Glomerular endothelial cell (primary cell): ENCODE measurements around the gene GAK. TPM values are rescaled to one million over a fixed set of nuclear protein-coding genes. Genes with fewer than 3 reads are reported as not detected.
"Not testable (repeated sequence)": the region's sequence is repeated elsewhere in the genome, so short reads cannot be mapped to it uniquely, and the experiment has no call there.

ENCODE experiments used
- DNase-seq: peaks from one replicate; pipeline ENCODE4 v3.0.0-alpha.2; 2011; ENCODE audit warnings: low read depth, low spot score; ENCODE audit errors: extremely low read depth
- total RNA-seq: library from RNA; depleted of rRNA; stranded (reverse); fragments of >200 nt; gene quantifications from 2 replicates; pipeline ENCODE4 v1.2.3, GENCODE V29; 2015

GAK gene
- total RNA-seq, 1 donor from 2014 or later = 176 TPM

- no peak for DNase-seq
Measured at GRCh38 chr4:953574-953915, 21.4 kb upstream of the GAK start.

DNA sequence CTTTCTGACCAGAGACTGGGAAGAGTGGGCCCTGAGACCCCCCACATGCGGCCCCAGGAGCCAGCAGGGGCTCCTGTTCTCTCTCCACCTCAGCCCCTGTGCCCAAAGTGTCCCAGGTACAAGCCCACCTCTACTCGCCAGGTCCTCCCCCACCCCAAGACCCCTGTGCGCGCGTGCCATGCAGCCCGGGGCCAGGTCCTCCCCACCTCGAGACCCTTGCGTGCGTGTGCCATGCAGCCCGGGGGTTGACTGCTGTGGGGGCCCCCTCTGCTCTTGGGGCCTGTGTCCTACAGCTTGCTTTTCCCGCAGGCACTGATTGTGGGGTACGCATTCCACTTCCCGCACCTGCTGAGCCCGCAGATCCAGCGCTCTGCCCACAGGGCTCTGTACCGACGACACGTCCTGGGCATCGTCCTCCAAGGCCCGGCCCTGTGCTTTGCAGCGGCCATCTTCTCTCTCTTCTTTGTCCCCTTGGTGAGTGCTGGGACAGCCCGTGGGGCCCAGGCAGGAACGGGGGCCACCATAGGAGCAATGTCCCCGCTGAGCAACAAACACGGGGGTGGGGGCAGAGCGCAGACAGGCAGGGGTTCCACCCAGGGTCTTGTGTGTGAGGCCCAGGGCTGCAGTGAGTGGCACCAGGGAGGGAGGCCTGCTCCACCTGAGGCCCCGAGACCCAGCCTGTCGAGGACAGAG is 20.9 kb upstream of the GAK start:
- no peak for DNase-seq

DNA sequence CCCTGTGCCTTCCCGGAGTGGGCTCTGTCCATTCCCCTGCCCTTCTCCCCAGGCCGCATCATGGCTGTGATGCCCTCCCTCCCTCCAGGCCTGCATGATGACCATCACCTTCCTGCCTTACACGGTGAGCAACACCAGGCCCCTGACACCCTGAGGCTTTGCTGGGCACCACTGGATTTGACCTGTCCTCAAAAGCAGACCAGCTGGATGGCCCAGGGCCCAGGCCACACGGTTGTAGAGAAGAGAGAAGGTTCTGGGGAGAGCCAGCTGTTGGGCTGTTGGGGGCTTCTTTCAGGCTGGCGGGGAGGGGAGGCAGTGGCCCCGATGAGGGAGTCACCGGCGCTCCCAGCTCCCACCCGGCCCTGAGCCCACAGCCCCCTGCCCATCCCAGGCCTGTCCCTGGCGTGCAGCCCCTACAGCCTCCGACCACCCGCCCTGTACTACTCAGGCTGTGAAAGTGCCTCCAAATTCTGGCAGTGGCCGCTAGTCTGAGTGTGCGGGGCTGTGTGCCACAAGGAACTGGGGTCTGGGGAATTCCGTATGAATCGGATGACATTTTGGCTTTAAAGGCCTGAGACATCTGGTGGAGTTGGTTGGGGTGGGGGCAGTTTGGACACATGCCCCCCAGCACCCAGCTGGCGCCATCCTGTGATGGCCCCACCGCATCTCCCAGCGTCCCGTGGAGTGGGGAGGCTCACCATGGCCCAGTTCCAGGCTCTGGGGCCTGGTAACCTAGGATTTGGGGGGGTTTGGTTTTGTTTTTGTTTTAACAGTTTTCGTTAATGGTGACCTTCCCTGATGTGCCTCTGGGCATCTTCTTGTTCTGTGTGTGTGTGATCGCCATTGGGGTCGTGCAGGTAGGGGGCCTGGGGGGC is 19.7 kb upstream of the GAK start:
- no peak for DNase-seq

DNA sequence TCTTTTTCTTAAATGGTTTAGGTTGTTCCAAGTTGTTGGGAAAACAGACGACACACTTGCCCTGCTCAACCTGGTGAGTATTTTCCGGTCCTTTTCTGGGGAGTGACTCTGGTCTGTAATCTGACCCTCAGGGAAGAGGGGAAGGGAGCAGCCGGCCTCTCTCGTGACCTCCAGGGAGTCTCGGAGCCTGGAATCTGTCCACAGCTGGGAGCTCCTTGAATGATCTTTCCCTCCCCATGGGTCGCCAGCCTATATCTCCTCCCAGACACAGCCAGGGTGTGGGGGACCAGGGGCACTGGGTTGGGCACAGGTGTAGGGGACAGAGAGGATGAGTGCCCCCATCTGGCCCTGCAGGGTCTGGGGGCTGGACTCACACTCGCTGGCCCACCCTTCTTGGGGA is 19.1 kb upstream of the GAK start:
- no peak for DNase-seq

DNA sequence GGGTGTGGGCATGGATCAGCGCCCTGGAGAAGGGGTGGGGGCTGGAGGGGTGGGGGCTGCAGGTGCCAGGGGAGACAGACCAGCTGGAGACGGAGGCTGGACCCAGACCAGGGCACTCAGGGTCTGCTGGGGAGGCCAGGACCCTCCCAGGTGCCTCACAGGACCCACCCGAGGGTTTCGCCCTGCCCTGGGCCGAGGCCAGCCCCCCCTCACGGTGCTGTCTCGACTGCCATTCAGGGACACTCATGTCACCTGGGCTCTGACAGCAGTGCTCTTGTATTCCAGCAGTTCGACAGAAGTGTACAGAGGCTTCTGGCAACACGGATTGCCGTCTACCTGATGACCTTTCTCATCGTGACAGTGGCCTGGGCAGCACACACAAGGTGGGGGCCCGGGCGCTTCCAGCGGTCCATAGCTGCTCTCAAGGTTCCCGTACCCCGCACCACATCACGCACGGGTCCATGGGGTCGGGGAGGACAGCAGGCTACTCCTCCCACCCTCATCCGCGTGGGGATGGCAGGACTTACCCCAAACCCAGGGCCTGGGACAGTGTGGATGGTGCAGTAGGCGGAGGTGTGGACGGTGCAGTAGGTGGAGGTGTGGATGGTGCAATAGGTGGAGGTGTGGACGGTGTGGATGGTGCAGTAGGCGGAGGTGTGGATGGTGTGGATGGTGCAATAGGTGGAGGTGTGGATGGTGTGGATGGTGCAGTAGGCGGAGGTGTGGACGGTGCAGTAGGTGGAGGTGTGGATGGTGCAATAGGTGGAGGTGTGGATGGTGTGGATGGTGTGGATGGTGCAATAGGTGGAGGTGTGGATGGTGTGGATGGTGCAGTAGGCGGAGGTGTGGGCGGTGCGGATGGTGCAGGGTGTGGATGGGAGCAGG is 18.3 kb upstream of the GAK start:
- DNase-seq = no peak

GRCh38 chr4:949656-950055 is 17.5 kb upstream of the GAK start:
- DNase-seq = no peak

DNA sequence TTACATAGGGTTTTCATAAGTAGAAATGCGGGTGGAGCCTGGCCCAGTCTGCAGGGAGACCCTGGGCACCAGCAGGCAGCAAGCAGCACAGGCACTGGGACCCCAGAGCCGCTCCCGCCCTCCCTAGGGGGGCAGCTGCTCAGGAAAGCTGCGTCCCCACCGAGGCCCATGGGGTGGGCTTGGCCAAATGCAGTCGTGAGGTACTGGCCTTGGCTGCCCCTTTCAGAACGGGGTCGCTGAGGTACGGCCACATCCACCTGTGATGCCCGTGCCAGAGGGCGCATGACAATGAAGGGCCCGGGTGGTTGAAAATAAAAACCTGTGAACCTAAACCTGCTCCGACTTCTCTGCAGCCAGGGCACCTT is 16.8 kb upstream of the GAK start:
- no peak for DNase-seq

- no peak for DNase-seq
Measured at GRCh38 chr4:948101-948935, 16.2 kb upstream of the GAK start.

DNA sequence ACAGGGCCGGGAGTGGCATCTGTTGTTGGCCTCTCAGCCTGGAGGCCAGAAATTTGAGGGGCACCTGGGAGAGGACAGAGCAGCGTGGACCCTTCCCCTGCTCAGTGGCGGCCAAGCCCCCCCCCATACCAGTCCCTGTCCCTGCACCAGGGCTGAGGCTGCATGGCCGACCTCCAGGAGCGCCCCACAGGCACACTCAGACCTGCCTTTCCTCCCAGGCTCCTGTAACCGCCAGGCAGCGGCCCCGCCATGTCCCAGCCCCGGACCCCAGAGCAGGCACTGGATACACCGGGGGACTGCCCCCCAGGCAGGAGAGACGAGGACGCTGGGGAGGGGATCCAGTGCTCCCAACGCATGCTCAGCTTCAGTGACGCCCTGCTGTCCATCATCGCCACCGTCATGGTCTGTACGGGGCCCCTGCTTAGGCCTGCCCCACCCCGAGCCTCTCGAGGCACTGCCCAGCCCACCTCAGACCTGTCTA is 15.4 kb upstream of the GAK start:
- no peak for DNase-seq

DNA sequence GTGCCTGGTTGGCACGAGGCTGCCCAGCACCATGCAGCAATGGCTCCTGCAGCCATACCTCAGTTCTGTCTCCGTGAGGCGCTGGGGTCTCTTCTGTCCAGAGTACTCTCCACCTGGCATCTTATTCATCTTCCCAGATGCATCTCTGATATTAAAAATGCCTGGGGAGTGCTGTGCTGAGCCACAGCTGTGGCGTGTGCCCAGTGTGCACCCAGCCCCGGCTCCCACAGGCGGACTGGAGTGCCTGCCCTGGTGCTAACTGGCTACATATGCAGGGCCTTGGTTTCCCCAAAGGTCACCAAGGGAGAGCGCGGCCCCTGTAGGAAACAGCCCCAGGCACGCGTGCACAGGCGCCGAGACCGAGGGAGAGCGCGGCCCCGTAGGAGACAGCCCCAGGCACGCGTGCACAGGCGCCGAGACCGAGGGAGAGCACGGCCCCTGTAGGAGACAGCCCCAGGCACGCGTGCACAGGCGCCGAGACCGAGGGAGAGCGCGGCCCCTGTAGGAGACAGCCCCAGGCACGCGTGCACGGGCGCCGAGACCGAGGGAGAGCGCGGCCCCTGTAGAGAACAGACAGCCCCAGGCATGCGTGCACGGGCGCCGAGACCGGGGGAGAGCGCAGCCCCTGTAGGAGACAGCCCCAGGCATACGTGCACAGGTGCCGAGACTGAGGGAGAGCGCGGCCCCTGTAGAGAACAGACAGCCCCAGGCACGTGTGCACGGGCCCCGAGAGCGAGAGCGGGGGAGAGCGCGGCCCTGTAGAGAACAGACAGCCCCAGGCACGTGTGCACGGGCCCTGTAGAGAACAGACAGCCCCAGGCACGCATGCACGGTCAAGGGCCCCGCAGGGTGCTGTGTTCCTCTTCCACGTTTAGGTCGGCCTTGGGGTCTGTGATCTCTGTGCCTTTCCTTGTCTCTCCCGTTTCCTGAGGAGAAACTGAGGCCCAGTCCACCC is 14.7 kb upstream of the GAK start:
- DNase-seq = no peak

DNA sequence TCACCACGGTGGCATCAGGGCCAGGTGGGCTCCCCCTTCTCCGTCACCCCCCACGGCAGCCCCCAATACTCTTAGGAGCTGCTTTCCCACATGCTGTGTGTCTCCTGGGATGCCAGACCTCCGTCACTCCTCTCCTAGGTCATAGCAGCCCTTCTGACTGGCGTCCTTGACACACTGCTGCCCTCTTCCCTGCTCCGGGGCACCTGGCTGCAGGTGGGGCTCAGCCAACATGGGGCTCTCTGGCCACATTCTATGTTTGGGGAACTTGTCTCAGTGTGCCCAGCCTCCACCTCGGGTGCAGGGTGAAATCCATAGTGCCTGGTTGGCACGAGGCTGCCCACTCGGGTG is 14.0 kb upstream of the GAK start:
- DNase-seq = no peak

DNA sequence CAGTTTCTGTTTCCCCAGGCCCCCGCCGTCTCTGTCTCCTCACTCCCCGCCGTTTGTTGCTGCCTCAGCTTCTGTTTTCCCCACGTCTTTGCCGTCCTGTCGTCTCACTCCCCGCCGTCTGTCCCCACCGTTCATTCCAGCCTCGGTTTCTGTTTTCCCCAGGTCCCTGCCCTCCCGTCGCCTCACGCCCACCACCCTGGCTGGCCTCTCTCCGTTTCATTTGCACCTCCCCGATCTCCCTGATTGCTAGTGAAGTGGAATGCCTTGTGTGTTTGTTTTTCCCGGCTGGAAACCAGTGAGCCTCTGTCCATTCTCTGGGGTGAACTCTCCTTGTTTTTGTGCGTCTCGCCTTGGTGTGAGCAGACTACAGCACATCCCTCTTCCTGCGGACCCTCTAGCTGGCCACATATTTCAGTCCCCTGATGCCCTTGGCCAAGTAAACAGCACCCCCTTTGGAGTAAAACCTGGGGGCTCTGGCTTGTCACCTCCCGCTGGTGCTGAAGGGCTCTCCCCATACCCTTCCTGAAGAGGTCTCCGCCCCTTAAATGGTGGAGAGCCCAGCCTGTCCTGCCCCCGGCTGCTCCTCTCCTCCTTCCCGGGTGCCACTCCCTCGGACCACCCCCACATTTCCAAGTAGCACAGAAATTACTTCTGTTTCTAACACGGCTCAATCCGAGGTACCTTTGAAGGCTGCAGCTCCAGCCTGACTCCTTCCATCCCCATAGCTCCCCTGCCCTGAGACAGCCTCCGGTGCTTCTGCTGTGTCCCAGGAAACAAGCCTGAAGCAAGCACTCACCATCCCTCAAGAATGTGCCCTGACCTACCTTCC is 13.4 kb upstream of the GAK start:
- no peak for DNase-seq

DNA sequence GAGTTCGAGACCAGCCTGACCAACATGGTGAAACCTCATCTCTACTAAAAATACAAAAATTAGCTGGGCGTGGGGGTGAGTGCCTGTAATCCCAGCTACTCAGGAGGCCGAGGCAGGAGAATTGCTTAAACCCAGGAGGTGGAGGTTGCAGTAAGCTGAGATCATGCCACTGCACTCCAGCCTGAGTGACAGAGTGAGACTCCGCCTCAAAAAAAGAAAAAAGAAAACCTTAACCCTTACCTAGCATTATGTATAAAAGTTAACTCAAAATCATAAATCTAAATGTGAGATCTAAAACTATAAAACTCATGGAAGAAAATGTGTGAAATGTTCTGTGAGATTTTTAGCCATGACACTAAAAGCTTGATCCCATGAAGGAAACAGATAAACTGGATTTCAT is 7.4 kb upstream of the GAK start:
- not testable (repeated sequence) for DNase-seq

- no peak for DNase-seq
Measured at GRCh38 chr4:932713-933070, 576 bp upstream of the GAK start.

GRCh38 chr4:931194-931959 is 739 bp downstream of the GAK start:
- DNase-seq = no peak

GRCh38 chr4:930827-931193 is 1.3 kb downstream of the GAK start:
- no peak for DNase-seq

DNA sequence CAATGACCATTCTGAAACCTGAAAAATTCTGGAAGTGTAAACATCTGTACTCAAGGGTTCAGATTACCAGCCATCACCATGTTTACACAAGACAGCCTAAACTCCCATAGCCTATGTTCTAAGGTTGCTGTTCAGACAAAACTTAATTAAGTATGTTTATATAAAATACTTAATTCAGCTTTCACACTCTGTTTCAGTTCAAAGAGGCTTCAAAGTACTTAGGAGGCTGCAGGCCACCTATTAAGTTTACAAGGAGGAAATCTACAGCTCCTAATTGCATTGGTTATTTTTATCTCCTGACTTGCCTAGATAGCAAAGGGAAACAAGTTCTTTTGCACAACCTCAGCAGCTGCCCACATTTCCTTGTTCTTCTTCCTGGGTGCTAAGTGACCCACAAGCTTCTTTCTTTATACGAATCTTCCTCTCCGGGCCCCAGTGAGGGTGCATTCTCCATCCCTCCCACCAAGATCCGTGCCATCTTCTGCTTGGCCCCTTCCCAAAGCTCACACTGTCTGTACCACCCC is 2.0 kb downstream of the GAK start:
- DNase-seq = no peak
